H1 (cell line): ENCODE results near the gene S100A12. TPM values are rescaled to one million over a fixed set of nuclear protein-coding genes. Genes with fewer than 3 reads are reported as not detected.

ENCODE experiments used
- CBX8 ChIP-seq: fragments of 300-800, 300-1000 bp; sonication (generic); IDR thresholded peaks from 2 replicates; pipeline ENCODE4 v1.7.1; 2016; ENCODE audit warnings: low read depth, low read length, borderline replicate concordance
- polyA plus RNA-seq, 7 experiments: library from polyadenylated mRNA; depleted of rRNA in 3 of 7; stranded (reverse) in 5 of 7; unstranded in 2 of 7; fragments of >200 nt in 5 of 7; fragments of 200-250 nt in 2 of 7; gene quantifications; 1 replicate in 5 of 7; 2 replicates in 1 of 7; 4 replicates in 1 of 7; pipeline versions ENCODE4 v1.2.1 to v1.2.3, GENCODE V29; 2011 to 2013; ENCODE audit warnings: missing spikeins in 2 of 7, mixed read lengths in 2 of 7
- total RNA-seq: library from RNA; stranded (reverse); fragmentation: NEBNext Ultra II Directional; extraction: Animal tissue kit (Norgen Biotek cat#: 25700); gene quantifications from 2 replicates; pipeline ENCODE4 v1.2.1, GENCODE V29; 2021

S100A12 gene
- total and polyA plus RNA-seq, 2 of the 8 experiments (the other 6 are each of a cell fraction or from before 2014, with no cell fraction given): not detected

DNA sequence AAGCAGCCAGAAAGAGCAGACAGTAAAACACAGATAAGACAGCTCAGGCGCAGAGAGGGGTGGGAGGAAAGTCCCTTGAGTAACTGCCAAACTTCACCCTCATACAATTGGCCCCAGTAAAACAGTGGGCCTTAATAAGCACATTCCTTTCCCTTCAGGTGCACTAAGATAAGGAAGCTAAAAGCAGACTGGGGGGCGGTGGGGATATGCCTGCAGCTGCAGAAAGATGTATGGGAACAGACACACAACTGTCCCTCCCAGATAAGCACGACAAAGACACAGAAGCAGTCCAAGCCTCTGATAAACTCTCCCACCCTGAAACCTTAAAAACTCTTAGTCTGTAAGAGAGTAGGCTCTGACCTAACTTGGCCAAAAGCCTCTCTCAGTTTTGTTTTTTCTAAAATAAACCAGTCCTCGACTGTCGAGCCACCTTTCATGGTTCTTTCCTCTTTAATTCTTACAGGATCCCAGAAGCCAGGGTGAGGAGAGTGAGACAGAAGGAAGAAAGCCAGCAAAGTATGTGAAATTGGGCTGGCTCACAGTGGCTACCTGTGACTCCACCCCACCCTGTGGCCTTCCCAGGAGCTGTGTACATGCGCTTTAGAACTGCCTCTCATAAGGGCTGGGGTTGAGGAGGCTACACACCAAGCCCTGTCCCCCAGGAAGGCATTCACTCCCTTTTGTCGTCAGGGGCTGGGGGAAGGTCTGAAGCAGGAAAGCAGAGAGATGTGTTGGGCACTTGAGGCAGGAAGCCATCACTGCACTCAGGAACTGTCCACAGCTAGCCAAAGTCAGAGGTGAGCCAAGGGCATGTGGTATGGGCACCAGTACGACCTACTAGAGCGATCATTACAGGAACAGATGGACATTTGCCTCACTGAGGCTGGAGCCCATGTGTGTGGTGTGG lies 31.4 kb downstream of the S100A12 start (continued):
- TF ChIP-seq CBX8: no peak
